GM19452 (cell line): ENCODE measurements around the gene MED25.

Experiments
- ATAC-seq: cut with Tn5 transposase; IDR thresholded peaks from one replicate; pipeline ENCODE4 v1.9.1; 2021; ENCODE audit not compliant: unreplicated experiment

Gene MED25

GRCh38 chr19:49884109-49884508 is 66.0 kb downstream of the MED25 start:
- no peak for ATAC-seq

DNA sequence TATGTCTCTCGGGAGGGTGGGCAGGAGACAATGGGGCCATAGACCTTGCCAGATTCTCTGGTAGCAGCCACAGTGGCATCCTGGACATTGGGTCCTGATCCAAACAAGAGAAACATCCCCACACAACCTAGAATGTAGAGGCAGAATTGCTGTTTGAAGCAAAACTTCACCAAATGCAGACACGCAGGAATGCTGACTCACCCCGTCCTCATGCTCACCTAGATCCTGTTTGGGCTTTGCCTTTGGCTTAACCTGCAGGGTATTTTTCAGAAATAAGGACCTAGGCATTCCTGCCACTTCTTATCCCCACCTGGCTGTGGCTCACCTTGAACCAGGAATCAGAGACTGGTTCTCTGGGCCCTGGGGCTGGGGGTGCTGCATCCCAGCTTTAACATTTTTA is 66.7 kb downstream of the MED25 start:
- ATAC-seq: no peak
